ENCODE data around the gene MPPED1.

- TF ChIP-seq CTCF (IDR thresholded peaks at IDR 0.05; ENCODE audit: low read depth, low read length, missing input control), result no peak
- no peak for TF ChIP-seq MAX (IDR thresholded peaks at IDR 0.05)
- no peak for TF ChIP-seq FOXA1 (IDR thresholded peaks at IDR 0.05)
- TF ChIP-seq SP1 (IDR thresholded peaks at IDR 0.05), result no peak
- TF ChIP-seq ATF3 (IDR thresholded peaks at IDR 0.05), result no peak
- no peak for TF ChIP-seq REST (IDR thresholded peaks at IDR 0.05)
- no peak for TF ChIP-seq YY1 (IDR thresholded peaks at IDR 0.05)
Measured at GRCh38 chr22:43505423-43505822, 93.6 kb downstream of the MPPED1 start.

All from liver (tissue), 3 donors.